ENCODE data around the gene ZKSCAN3. TPM values are rescaled to one million over a fixed set of nuclear protein-coding genes. Genes with fewer than 3 reads are reported as not detected.

The ZKSCAN3 gene
- total and polyA plus RNA-seq, 7 experiments from 2014 or later, result 3.0 to 13.2 (median 4.8) TPM

DNA sequence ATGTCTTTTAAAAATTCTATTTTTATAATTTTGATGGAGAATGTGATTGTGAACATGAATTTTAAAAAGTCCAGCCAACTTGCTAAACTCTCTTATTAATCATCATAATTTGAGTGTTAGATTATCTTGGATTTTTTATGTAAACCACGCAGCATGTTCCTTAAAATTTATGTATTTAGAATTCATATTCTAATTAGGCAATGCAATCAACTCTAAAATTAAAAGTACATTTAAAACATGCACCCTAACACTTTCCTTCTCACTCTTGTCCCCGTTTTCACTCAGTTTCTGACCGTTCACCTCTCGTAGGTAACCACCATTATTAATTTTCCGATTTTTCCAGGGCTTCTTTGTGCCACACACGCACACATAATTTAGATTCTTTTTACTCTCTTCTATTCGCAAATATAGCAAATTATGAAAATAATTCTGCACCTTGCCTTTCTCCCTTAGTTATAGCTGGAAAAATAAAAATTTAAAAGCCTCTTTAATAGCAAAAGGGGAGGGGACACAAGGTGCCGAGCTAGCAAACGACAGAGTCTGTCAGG is 329 bp upstream of the ZKSCAN3 start:
- intact Hi-C loops (cut with micrococcal nuclease), result loop anchor here (1.0 to 2.0 kb wide), 8 partner anchors 13 to 269 kb away; partner anchors contain the start of genes ZSCAN12 (in 2 of the 2), ZSCAN26 (in 2 of the 2), ZSCAN31 (in 2 of the 2) and ZKSCAN4 (in 1 of the 2)
- no peaks in the 10 kb centered on the region for H3K9me3 ChIP-seq (ENCODE audit: control insufficient read depth in 2 of 3, low read length in 3 of 3)
- Mint-ChIP-seq H3K27ac (peak overlapping the region; percentile 90 to 97 (median 94)), H3K4me1 (peaks cover 27 to 39% (median 35%) of the 10 kb centered on the region in 7 donors), H3K36me3 (peaks cover 0 to 16% (median 0%) of the 10 kb centered on the region in 5 donors), H3K4me3 (peak overlapping the region; percentile 94 to 100 (median 98)), H3K27me3 (peaks cover 11 to 36% (median 15%) of the 10 kb centered on the region in 5 donors), H3K9me3 (peaks cover 0 to 2% (median 0%) of the 10 kb centered on the region in 11 donors)
- POLR2A ChIA-PET, result interaction anchor here (0.6 to 2.2 kb wide), 7 partner anchors 9 to 563 kb away, joined by 3 to 15 read pairs (median 5); partner anchors contain the start of genes ZKSCAN4, ZSCAN26 and ZSCAN31
- peak overlapping the region; percentile 80 for H3K4me3 ChIP-seq (ENCODE audit: low read length)
- peaks cover 0 to 7% of the 10 kb centered on the region in 2 donors for H3K4me1 ChIP-seq (ENCODE audit: control insufficient read depth in 2 of 2, insufficient read depth in 2 of 2, low read length in 2 of 2)
- H3K36me3 ChIP-seq (ENCODE audit: control insufficient read depth in 2 of 3, insufficient read depth in 3 of 3, low read length in 3 of 3), result no peaks in the 10 kb centered on the region
- H3K27ac ChIP-seq (ENCODE audit: low read depth, low read length), result peak overlapping the region; percentile 75
- ATAC-seq (no peak), DNase-seq (no peak)
- CTCF ChIA-PET, result interaction anchor here (1.0 kb wide), 1 partner anchor 208 kb away, joined by 4 read pairs; the partner anchor contains the start of gene ZKSCAN8
- peaks cover 0 to 4% of the 10 kb centered on the region in 2 donors for H3K27me3 ChIP-seq (ENCODE audit: control insufficient read depth in 2 of 2, insufficient read depth in 2 of 2, low read length in 2 of 2)

DNA sequence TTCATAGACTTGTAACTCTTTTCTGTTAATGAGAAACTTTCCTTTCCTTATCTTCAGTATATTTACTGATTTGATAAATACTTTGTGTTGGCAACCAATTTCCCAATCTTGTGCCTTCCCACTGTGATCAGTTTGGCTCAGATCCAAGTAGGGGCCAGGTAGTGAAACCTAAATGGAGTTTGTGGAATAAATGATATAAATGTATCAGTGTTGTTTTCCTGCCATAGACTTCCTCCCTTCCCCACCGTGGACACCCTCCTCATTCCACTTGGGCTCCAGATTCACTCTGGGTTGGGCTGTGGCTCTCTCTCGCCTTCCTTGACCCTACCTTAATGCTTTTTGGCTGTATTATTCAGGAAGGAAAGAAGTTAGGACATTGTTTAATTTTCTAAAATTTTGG is 1.3 kb downstream of the ZKSCAN3 start:
- H3K4me3 Mint-ChIP-seq, result peak overlapping the region; percentile 94 to 100 (median 98)
- Histone ChIP-seq H3K27me3 (ENCODE audit: control insufficient read depth in 2 of 2, insufficient read depth in 2 of 2, low read length in 2 of 2) (no peaks in the 10 kb centered on the region), H3K4me1 (ENCODE audit: control insufficient read depth in 2 of 2, insufficient read depth in 2 of 2, low read length in 2 of 2) (peaks cover 0 to 11% of the 10 kb centered on the region in 2 donors), H3K27ac (ENCODE audit: low read depth, low read length) (no peak overlapping the region), H3K4me3 (ENCODE audit: low read length) (peak overlapping the region; percentile 80), H3K36me3 (ENCODE audit: control insufficient read depth in 2 of 3, insufficient read depth in 3 of 3, low read length in 3 of 3) (no peaks in the 10 kb centered on the region), H3K9me3 (ENCODE audit: control insufficient read depth in 2 of 3, low read length in 3 of 3) (no peaks in the 10 kb centered on the region)
- peak overlapping the region in 6 of 9 donors; percentile 11 to 96 (median 62) for H3K27ac Mint-ChIP-seq
- no peaks in the 10 kb centered on the region for H3K9me3 Mint-ChIP-seq
- ChIA-PET CTCF (no interaction called here), POLR2A (interaction anchor here (0.7 to 2.2 kb wide), 3 partner anchors 84 to 228 kb away, joined by 3 to 13 read pairs (median 3); partner anchors contain the start of gene ZSCAN26)
- H3K4me1 Mint-ChIP-seq, result peaks cover 30 to 48% (median 43%) of the 10 kb centered on the region in 7 donors
- intact Hi-C loops (cut with micrococcal nuclease), result loop anchor here (1.0 to 10.0 kb wide), 3 partner anchors 138 to 1166 kb away; a partner anchor contains a TSS
- ATAC-seq (no peak), DNase-seq (no peak)
- H3K27me3 Mint-ChIP-seq, result peaks cover 11 to 21% (median 12%) of the 10 kb centered on the region in 5 donors
- peaks cover 0 to 16% (median 0%) of the 10 kb centered on the region in 5 donors for H3K36me3 Mint-ChIP-seq

GRCh38 chr6:28351493-28351925 is 1.8 kb downstream of the ZKSCAN3 start:
- intact Hi-C loops (cut with micrococcal nuclease), result loop anchor here (1.0 to 10.0 kb wide), 3 partner anchors 138 to 1167 kb away; a partner anchor contains a TSS
- H3K4me3 ChIP-seq (ENCODE audit: low read length), result no peak overlapping the region
- peaks cover 30 to 52% (median 46%) of the 10 kb centered on the region in 7 donors for H3K4me1 Mint-ChIP-seq
- ChIA-PET POLR2A (interaction anchor here (0.8 to 2.2 kb wide), 2 partner anchors 84 to 208 kb away, joined by 3 to 13 read pairs; partner anchors contain the start of gene ZSCAN26), CTCF (interaction anchor here (1.1 kb wide), 1 partner anchor 84 kb away, joined by 3 read pairs; the partner anchor contains the start of gene ZSCAN26)
- peaks cover 0 to 16% (median 0%) of the 10 kb centered on the region in 5 donors for H3K36me3 Mint-ChIP-seq
- no peak overlapping the region for H3K27ac ChIP-seq (ENCODE audit: low read depth, low read length)
- H3K9me3 Mint-ChIP-seq, result no peaks in the 10 kb centered on the region
- peaks cover 9 to 18% (median 12%) of the 10 kb centered on the region in 5 donors for H3K27me3 Mint-ChIP-seq
- H3K9me3 ChIP-seq (ENCODE audit: control insufficient read depth in 2 of 3, low read length in 3 of 3), result no peaks in the 10 kb centered on the region
- H3K27ac Mint-ChIP-seq, result peak overlapping the region in 6 of 9 donors; percentile 17 to 93 (median 37)
- DNase-seq (no peak), ATAC-seq (no peak)
- H3K36me3 ChIP-seq (ENCODE audit: control insufficient read depth in 2 of 3, insufficient read depth in 3 of 3, low read length in 3 of 3), result no peaks in the 10 kb centered on the region
- H3K27me3 ChIP-seq (ENCODE audit: control insufficient read depth in 2 of 2, insufficient read depth in 2 of 2, low read length in 2 of 2), result no peaks in the 10 kb centered on the region
- peak overlapping the region in 9 of 10 donors; percentile 57 to 100 (median 97) for H3K4me3 Mint-ChIP-seq
- H3K4me1 ChIP-seq (ENCODE audit: control insufficient read depth in 2 of 2, insufficient read depth in 2 of 2, low read length in 2 of 2), result peaks cover 0 to 14% of the 10 kb centered on the region in 2 donors

GRCh38 chr6:28353356-28353755 is 3.6 kb downstream of the ZKSCAN3 start:
- POLR2A ChIA-PET, result no interaction called here
- H3K27ac ChIP-seq (ENCODE audit: low read depth, low read length), result no peak overlapping the region
- intact Hi-C loops (cut with micrococcal nuclease), result loop anchor here (10.0 kb wide), 2 partner anchors 539 to 1169 kb away; a partner anchor contains a TSS

GRCh38 chr6:28353981-28354676 is 4.4 kb downstream of the ZKSCAN3 start:
- DNase-seq (no peak), ATAC-seq (no peak)
- no peaks in the 10 kb centered on the region for H3K9me3 ChIP-seq (ENCODE audit: control insufficient read depth in 2 of 3, low read length in 3 of 3)
- ChIA-PET CTCF (interaction anchor here (0.6 to 2.3 kb wide), 2 partner anchors 19 to 1252 kb away, joined by 3 to 6 read pairs; no protein-coding TSS in a partner anchor), POLR2A (no interaction called here)
- Mint-ChIP-seq H3K4me1 (peaks cover 30 to 52% (median 50%) of the 10 kb centered on the region in 7 donors), H3K4me3 (peak overlapping the region in 1 of 10 donors; percentile 33), H3K9me3 (no peaks in the 10 kb centered on the region), H3K27me3 (peaks cover 0 to 5% (median 0%) of the 10 kb centered on the region in 5 donors), H3K27ac (peak overlapping the region in 2 of 9 donors; percentile 34 to 83), H3K36me3 (peaks cover 0 to 13% (median 0%) of the 10 kb centered on the region in 5 donors)
- no peaks in the 10 kb centered on the region for H3K36me3 ChIP-seq (ENCODE audit: control insufficient read depth in 2 of 3, insufficient read depth in 3 of 3, low read length in 3 of 3)
- intact Hi-C loops (cut with micrococcal nuclease), result loop anchor here (10.0 kb wide), 2 partner anchors 539 to 1169 kb away; a partner anchor contains a TSS
- peaks cover 0 to 14% of the 10 kb centered on the region in 2 donors for H3K4me1 ChIP-seq (ENCODE audit: control insufficient read depth in 2 of 2, insufficient read depth in 2 of 2, low read length in 2 of 2)
- no peaks in the 10 kb centered on the region for H3K27me3 ChIP-seq (ENCODE audit: control insufficient read depth in 2 of 2, insufficient read depth in 2 of 2, low read length in 2 of 2)
- H3K4me3 ChIP-seq (ENCODE audit: low read length), result no peak overlapping the region
- no peak overlapping the region for H3K27ac ChIP-seq (ENCODE audit: low read depth, low read length)

More at GRCh38 chr6:28353356-28353755, 3.6 kb downstream of the ZKSCAN3 start:
- H3K27ac Mint-ChIP-seq, result peak overlapping the region in 4 of 9 donors; percentile 1 to 63 (median 11)
- no peaks in the 10 kb centered on the region for H3K27me3 ChIP-seq (ENCODE audit: control insufficient read depth in 2 of 2, insufficient read depth in 2 of 2, low read length in 2 of 2)
- H3K9me3 Mint-ChIP-seq, result no peaks in the 10 kb centered on the region
- H3K4me3 ChIP-seq (ENCODE audit: low read length), result no peak overlapping the region
- peak overlapping the region in 1 of 10 donors; percentile 39 for H3K4me3 Mint-ChIP-seq
- no peak for DNase-seq
- no peaks in the 10 kb centered on the region for H3K36me3 ChIP-seq (ENCODE audit: control insufficient read depth in 2 of 3, insufficient read depth in 3 of 3, low read length in 3 of 3)
- CTCF ChIA-PET, result interaction anchor here (0.7 to 1.1 kb wide), 2 partner anchors 23 to 245 kb away, joined by 3 to 4 read pairs; no protein-coding TSS in a partner anchor
- ATAC-seq, result no peak
- H3K9me3 ChIP-seq (ENCODE audit: control insufficient read depth in 2 of 3, low read length in 3 of 3), result no peaks in the 10 kb centered on the region
- H3K4me1 ChIP-seq (ENCODE audit: control insufficient read depth in 2 of 2, insufficient read depth in 2 of 2, low read length in 2 of 2), result peaks cover 0 to 14% of the 10 kb centered on the region in 2 donors
- peaks cover 0 to 13% (median 0%) of the 10 kb centered on the region in 5 donors for H3K36me3 Mint-ChIP-seq
- peaks cover 30 to 52% (median 50%) of the 10 kb centered on the region in 7 donors for H3K4me1 Mint-ChIP-seq
- H3K27me3 Mint-ChIP-seq, result peaks cover 0 to 5% (median 0%) of the 10 kb centered on the region in 5 donors

Measured in naive thymus-derived CD4-positive, alpha-beta T cell (primary cell).